HEK293 (cell line): Measurements from ENCODE around the gene PNLDC1.

ENCODE experiments used
- CTCF ChIA-PET: fragments of 350-600 bp; formaldehyde crosslinking; extraction: SDS; loops from one replicate; lab custom pipeline; 2021; ENCODE audit warnings: antibody characterized with exemption; lab: Yijun Ruan, JAX
- POLR2A ChIA-PET: fragments of 300-600 bp; formaldehyde crosslinking; extraction: SDS; loops from one replicate; lab custom pipeline; 2020; ENCODE audit warnings: antibody characterized with exemption, inconsistent platforms; lab: Yijun Ruan, JAX
- H3K27ac ChIP-seq: fragments of 200-500 bp; sonication (Bioruptor generic); 2 replicates; pipeline ENCODE4 v1.5.1; 2014; ENCODE audit warnings: low read depth, low read length, control low read depth, inconsistent platforms; ENCODE audit errors: extremely low read depth
- H3K36me3 ChIP-seq, 2 experiments: fragments of 200-500 bp in 1 of 2; sonication (Bioruptor generic) in 1 of 2; 1 replicate in 1 of 2; 2 replicates in 1 of 2; pipeline ENCODE4 v1.5.1; 2014 to 2017; ENCODE audit warnings: inconsistent platforms in 2 of 2, low read length in 2 of 2; ENCODE audit not compliant: control insufficient read depth in 2 of 2, insufficient read depth in 1 of 2
- H3K4me1 ChIP-seq: fragments of 200-500 bp; sonication (Bioruptor generic); 2 replicates; pipeline ENCODE4 v1.5.1; 2014; ENCODE audit warnings: mild to moderate bottlenecking, low read length, inconsistent platforms; ENCODE audit not compliant: control insufficient read depth, insufficient read depth
- H3K4me3 ChIP-seq: 2 replicates; pipeline ENCODE4 v1.5.1; 2011; ENCODE audit warnings: low read depth, mild to moderate bottlenecking, control low read depth, low read length, moderate library complexity
- H3K9me3 ChIP-seq: fragments of 200-500 bp; sonication (Bioruptor generic); 2 replicates; pipeline ENCODE4 v1.5.1; 2014; ENCODE audit warnings: low read depth, low read length, inconsistent platforms; ENCODE audit not compliant: control insufficient read depth, insufficient read depth
- ATF2 ChIP-seq: fragments of 450-650 bp; formaldehyde crosslinking; IDR thresholded peaks from 2 replicates; pipeline ENCODE4 v1.5.1; 2016; ENCODE audit warnings: missing biosample characterization, missing genetic modification characterization, low read depth
- BCL11B ChIP-seq: fragments of 450-650 bp; formaldehyde crosslinking; IDR thresholded peaks from 2 replicates; pipeline ENCODE4 v1.5.1; 2016; ENCODE audit warnings: low read depth, missing biosample characterization, missing genetic modification characterization
- GLIS2 ChIP-seq: fragments of 450-650 bp; formaldehyde crosslinking; IDR thresholded peaks from 2 replicates; pipeline ENCODE4 v1.5.1; 2016; ENCODE audit warnings: missing biosample characterization, missing genetic modification characterization
- INSM2 ChIP-seq: fragments of 450-650 bp; formaldehyde crosslinking; IDR thresholded peaks from 2 replicates; pipeline ENCODE4 v1.5.1; 2016; ENCODE audit warnings: missing biosample characterization, missing genetic modification characterization
- REST ChIP-seq: fragments of 450-650 bp; formaldehyde crosslinking; IDR thresholded peaks from 2 replicates; pipeline ENCODE4 v1.5.1; 2016; ENCODE audit warnings: missing biosample characterization, missing genetic modification characterization
- SP2 ChIP-seq: fragments of 450-650 bp; formaldehyde crosslinking; IDR thresholded peaks from 2 replicates; pipeline ENCODE4 v1.5.1; 2016; ENCODE audit warnings: missing biosample characterization, missing genetic modification characterization
- ZBTB49 ChIP-seq: fragments of 450-650 bp; formaldehyde crosslinking; IDR thresholded peaks from 2 replicates; pipeline ENCODE4 v1.5.1; 2016; ENCODE audit warnings: missing biosample characterization, missing genetic modification characterization, low read depth
- ZBTB8A ChIP-seq: fragments of 450-650 bp; formaldehyde crosslinking; IDR thresholded peaks from 2 replicates; pipeline ENCODE4 v1.5.1; 2016; ENCODE audit warnings: missing biosample characterization, missing genetic modification characterization
- ZNF155 ChIP-seq: fragments of 450-650 bp; formaldehyde crosslinking; IDR thresholded peaks from 2 replicates; pipeline ENCODE4 v1.5.1; 2016; ENCODE audit warnings: missing biosample characterization, missing genetic modification characterization
- ZNF221 ChIP-seq: fragments of 450-650 bp; formaldehyde crosslinking; IDR thresholded peaks from 2 replicates; pipeline ENCODE4 v1.5.1; 2017; ENCODE audit warnings: missing biosample characterization, missing genetic modification characterization, borderline replicate concordance
- ZNF426 ChIP-seq: fragments of 450-650 bp; formaldehyde crosslinking; IDR thresholded peaks from 2 replicates; pipeline ENCODE4 v1.5.1; 2017; ENCODE audit warnings: missing biosample characterization, missing genetic modification characterization, mild to moderate bottlenecking, inconsistent platforms, moderate library complexity
- ZNF610 ChIP-seq: fragments of 450-650 bp; formaldehyde crosslinking; IDR thresholded peaks from 2 replicates; pipeline ENCODE4 v1.5.1; 2016; ENCODE audit warnings: missing biosample characterization, missing genetic modification characterization, borderline replicate concordance
- ZNF670 ChIP-seq: fragments of 450-650 bp; formaldehyde crosslinking; IDR thresholded peaks from 2 replicates; pipeline ENCODE4 v1.5.1; 2016; ENCODE audit warnings: missing biosample characterization, missing genetic modification characterization, low read depth

The PNLDC1 gene

GRCh38 chr6:159826004-159826403 lies 25.9 kb downstream of the PNLDC1 start (continued):
- no peak for TF ChIP-seq ZBTB49 (tag by site-specific recombination)
- TF ChIP-seq ZNF610: no peak
- TF ChIP-seq BCL11B (tag by site-specific recombination): no peak
- TF ChIP-seq SP2 (tag by site-specific recombination): no peak
- no peak for TF ChIP-seq ZNF426 (tag by site-specific recombination)
- no peak for TF ChIP-seq ATF2 (tag by site-specific recombination)
- no peak for TF ChIP-seq ZNF670 (tag by site-specific recombination)
- no peak for TF ChIP-seq ZBTB8A (tag by site-specific recombination)

- H3K4me1 ChIP-seq: no peaks in the 10 kb centered on the region
These were observed 27.0 kb downstream of the PNLDC1 start for GRCh38 chr6:159826968-159827647.

More at GRCh38 chr6:159826968-159827647, 27.0 kb downstream of the PNLDC1 start:
- Histone ChIP-seq H3K36me3 (no peaks in the 10 kb centered on the region), H3K4me3 (no peak overlapping the region), H3K27ac (no peak overlapping the region), H3K9me3 (no peaks in the 10 kb centered on the region)
- ChIA-PET POLR2A (interaction anchor here (1.2 kb wide), 1 partner anchor 21 kb away, joined by 3 read pairs; no protein-coding TSS in a partner anchor), CTCF (no interaction called here)
- TF ChIP-seq GLIS2 (tag by site-specific recombination) (no peak), REST (tag by site-specific recombination) (no peak), INSM2 (tag by site-specific recombination) (no peak), ZNF221 (tag by site-specific recombination) (no peak), ZNF155 (no peak)
